GM12878 (cell line): Measurements from ENCODE around the gene TACC3. TPM values are rescaled to one million over a fixed set of nuclear protein-coding genes. Genes with fewer than 3 reads are reported as not detected.

Experiments used
- ATAC-seq: fragments of 200-7000 bp; cut with Tn5 transposase; 3 replicates; pipeline ENCODE4 v1.9.1; 2020; ENCODE audit warnings: mild to moderate bottlenecking, moderate library complexity
- BruUV-seq: library from RNA; stranded (reverse); fragments of 400-500 nt; replicated peaks from 2 replicates; lab custom pipeline; 2021; lab: Mats Ljungman, UMichigan
- CTCF ChIA-PET: fragments of 300-600 bp; sonication (Branson Sonifier 250); formaldehyde crosslinking; extraction: SDS; loops from one replicate; lab custom pipeline; 2021; ENCODE audit warnings: inconsistent platforms; lab: Yijun Ruan, JAX
- POLR2A ChIA-PET: fragments of 350-600 bp; formaldehyde crosslinking; extraction: SDS; loops from one replicate; lab custom pipeline; 2021; ENCODE audit warnings: inconsistent platforms; lab: Charles Lee
- RAD21 ChIA-PET: fragments of 300-600 bp; sonication (Branson Sonifier 250); formaldehyde crosslinking; loops from one replicate; lab custom pipeline; 2023; ENCODE audit warnings: antibody characterized with exemption; ENCODE audit not compliant: unreplicated experiment; lab: Charles Lee
- SMC1A ChIA-PET: fragments of 300-600 bp; sonication (Branson Sonifier 250); formaldehyde crosslinking; loops from one replicate; lab custom pipeline; 2023; ENCODE audit not compliant: unreplicated experiment, uncharacterized antibody; lab: Charles Lee
- DNase-seq: peaks from one replicate; pipeline ENCODE4 v3.0.0-alpha.2; 2011; ENCODE audit warnings: low read depth, low spot score
- FAIRE-seq: peaks from 3 replicates; lab custom pipeline; 2011; peaks lifted over from hg19 to GRCh38; lab: Jason Lieb, UNC
- H2AFZ ChIP-seq: 2 replicates; pipeline ENCODE4 v1.6.0; 2011; ENCODE audit warnings: low read depth, low read length, control low read depth; ENCODE audit not compliant: control insufficient read depth
- H3K27ac ChIP-seq: 2 replicates; pipeline ENCODE4 v1.5.1; 2011; ENCODE audit warnings: control low read depth; ENCODE audit not compliant: control insufficient read depth, insufficient read depth
- H3K27me3 ChIP-seq, 2 experiments: replicated peaks in 1 of 2; 2 replicates each; pipeline versions ENCODE4 v1.6.0 to v1.6.1; 2011; ENCODE audit warnings: low read length in 1 of 2; ENCODE audit not compliant: control insufficient read depth in 2 of 2, insufficient read depth in 2 of 2
- H3K36me3 ChIP-seq, 2 experiments: 2 replicates each; pipeline ENCODE4 v1.5.1; 2011; ENCODE audit warnings: low read length in 1 of 2; ENCODE audit not compliant: control insufficient read depth in 2 of 2, insufficient read depth in 2 of 2
- H3K4me1 ChIP-seq: 2 replicates; pipeline ENCODE4 v1.6.1; 2011; ENCODE audit warnings: mild to moderate bottlenecking, low read length, moderate library complexity, mixed read lengths; ENCODE audit not compliant: control insufficient read depth, insufficient read depth
- H3K4me2 ChIP-seq: 2 replicates; pipeline ENCODE4 v1.6.0; 2011; ENCODE audit warnings: control low read depth; ENCODE audit not compliant: control insufficient read depth, insufficient read depth
- H3K4me3 ChIP-seq: fragments of 200-600 bp; sonication (generic); 2 replicates; pipeline ENCODE4 v1.5.1; 2016
- H3K79me2 ChIP-seq: 2 replicates; pipeline ENCODE4 v1.6.0; 2011; ENCODE audit warnings: low read length; ENCODE audit not compliant: control insufficient read depth, insufficient read depth
- H3K9ac ChIP-seq: 2 replicates; pipeline ENCODE4 v1.8.0; 2011; ENCODE audit warnings: low read length, control low read depth, mixed read lengths; ENCODE audit not compliant: control insufficient read depth, insufficient read depth
- H3K9me3 ChIP-seq: replicated peaks from 3 replicates; pipeline ENCODE4 v1.5.1; 2011; ENCODE audit warnings: mild to moderate bottlenecking, low read length; ENCODE audit not compliant: control insufficient read depth, insufficient read depth
- H4K20me1 ChIP-seq: 2 replicates; pipeline ENCODE4 v1.6.0; 2011; ENCODE audit not compliant: control insufficient read depth, insufficient read depth
- ATF7 ChIP-seq: fragments of 450-650 bp; IDR thresholded peaks from 2 replicates; pipeline ENCODE4 v1.6.1; 2016; ENCODE audit warnings: low read depth, mild to moderate bottlenecking
- CHD1 ChIP-seq: IDR thresholded peaks from 2 replicates; pipeline ENCODE4 v1.6.1; 2012; ENCODE audit warnings: low read depth, low read length, improper control_type of control experiment
- CREB1 ChIP-seq: IDR thresholded peaks from 2 replicates; pipeline ENCODE4 v1.6.1; 2012; ENCODE audit warnings: low read depth, mild to moderate bottlenecking, inconsistent platforms
- HDGF ChIP-seq: fragments of 450-650 bp; IDR thresholded peaks from 2 replicates; pipeline ENCODE4 v1.6.1; 2016; ENCODE audit warnings: antibody characterized with exemption
- MLLT1 ChIP-seq: fragments of 450-650 bp; IDR thresholded peaks from 2 replicates; pipeline ENCODE4 v1.6.1; 2016; ENCODE audit warnings: mild to moderate bottlenecking
- NKRF ChIP-seq: fragments of 450-650 bp; conservative IDR thresholded peaks from 2 replicates; pipeline ENCODE4 v1.6.1; 2017; ENCODE audit warnings: mild to moderate bottlenecking, moderate library complexity
- POLR2AphosphoS5 ChIP-seq: IDR thresholded peaks from 2 replicates; pipeline ENCODE4 v1.6.1; 2011; ENCODE audit warnings: mild to moderate bottlenecking, low read length, inconsistent platforms
- WGBS: methylation state at CpG from one replicate; pipeline ENCODE4 v1.1.6; 2016; ENCODE audit warnings: low lambda C conversion rate; ENCODE audit not compliant: insufficient replicate concordance, insufficient coverage; ENCODE audit errors: missing lambda C conversion rate; 5-methylcytosine and 5-hydroxymethylcytosine counted together
- in situ Hi-C: fragments of 300-500 bp; cut with MboI; formaldehyde crosslinking; loops from 9 replicates; pipeline ENCODE4 v1.14.3; 2018; ENCODE audit warnings: mixed read lengths
- intact Hi-C: fragments of 100-400 bp; cut with micrococcal nuclease; formaldehyde crosslinking; loops from one replicate; pipeline ENCODE4 v1.14.2; 2022; ENCODE audit not compliant: unreplicated experiment
- polyA plus RNA-seq, 11 experiments: library from polyadenylated mRNA; depleted of rRNA in 4 of 11; unstranded in 6 of 11; stranded (reverse) in 5 of 11; fragments of >200 nt; fragmentation: Nextera tagmentation in 4 of 11; fragmentation: Illumina TruSeq in 1 of 11; extraction: Ambion mirVana in 4 of 11; extraction: Trizol in 1 of 11; gene quantifications; 1 replicate in 1 of 11; 2 replicates in 10 of 11; pipeline versions ENCODE4 v1.2.1 to v1.2.3, GENCODE V29; 2011 to 2016; ENCODE audit warnings: inconsistent platforms in 2 of 11, missing spikeins in 2 of 11, low read depth in 1 of 11
- total RNA-seq, 4 experiments: library from RNA; depleted of rRNA in 3 of 4; stranded (reverse); fragments of >200 nt in 3 of 4; fragmentation: Illumina TruSeq in 1 of 4; extraction: Trizol in 1 of 4; gene quantifications; 2 replicates each; pipeline versions ENCODE4 v1.2.1 to v1.2.3, GENCODE V29; 2013 to 2021

TACC3 gene
- total and polyA plus RNA-seq, 10 of the 15 experiments (the other 5 are each of a cell fraction or from before 2014, with no cell fraction given): 2.8 to 121 (median 73.3) TPM

- Histone ChIP-seq H3K9me3 (no peaks in the 10 kb centered on the region), H3K4me3 (no peak overlapping the region), H2AFZ (no peak overlapping the region), H3K9ac (no peak overlapping the region), H3K4me1 (peaks cover 9% of the 10 kb centered on the region), H3K36me3 (no peaks in the 10 kb centered on the region), H4K20me1 (no peaks in the 10 kb centered on the region), H3K4me2 (no peak overlapping the region), H3K79me2 (no peaks in the 10 kb centered on the region)
- in situ Hi-C loops: no loop called here
- no peak for DNase-seq
- WGBS: 52% methylated on average over 30 of the region's 33 CpGs
- ChIA-PET POLR2A (no interaction called here), SMC1A (no interaction called here), RAD21 (no interaction called here), CTCF (no interaction called here)
- TF ChIP-seq CHD1: no peak
- no peak for TF ChIP-seq ATF7
- no peak for TF ChIP-seq POLR2AphosphoS5
- TF ChIP-seq HDGF: no peak
- TF ChIP-seq NKRF: no peak
- TF ChIP-seq CREB1: no peak
- TF ChIP-seq, all 136 proteins: peak for 0
- intact Hi-C loops: no loop called here
- no peak overlapping the region for H3K27ac ChIP-seq
- ATAC-seq (no peak), FAIRE-seq (no peak)
- H3K27me3 ChIP-seq: peaks cover 3% of the 10 kb centered on the region in 2 experiments; a peak in 3 of 4 replicates
- no TSS peak for BruUV-seq
These were observed 48.9 kb downstream of the TACC3 start for GRCh38 chr4:1770245-1770644.

GRCh38 chr4:1770791-1771231, 49.5 kb downstream of the TACC3 start:
- ChIA-PET POLR2A (no interaction called here), RAD21 (no interaction called here)
- H3K9me3 ChIP-seq: no peaks in the 10 kb centered on the region
- no peak overlapping the region for H3K4me3 ChIP-seq
- no peak for TF ChIP-seq MLLT1
- TF ChIP-seq, all 136 proteins: peak for 0
- SMC1A ChIA-PET: no interaction called here
- WGBS: 29% methylated on average over 11 of the region's 11 CpGs
- intact Hi-C loops (no loop called here), in situ Hi-C loops (no loop called here)
- H4K20me1 ChIP-seq: no peaks in the 10 kb centered on the region
- H3K4me2 ChIP-seq: no peak overlapping the region
- no peak overlapping the region for H3K9ac ChIP-seq
- no peak overlapping the region for H2AFZ ChIP-seq
- BruUV-seq: no TSS peak
- H3K27me3 ChIP-seq: peaks cover 3% of the 10 kb centered on the region in 2 experiments; a peak in 3 of 4 replicates
- FAIRE-seq (no peak), DNase-seq (no peak), ATAC-seq (peak; percentile 10; the same call in 1 of the 3 replicates)
- no peaks in the 10 kb centered on the region for H3K36me3 ChIP-seq
- peaks cover 9% of the 10 kb centered on the region for H3K4me1 ChIP-seq
- no peak overlapping the region for H3K27ac ChIP-seq
- no peaks in the 10 kb centered on the region for H3K79me2 ChIP-seq
- CTCF ChIA-PET: no interaction called here
